ENCODE measurements around the gene GSK3A. TPM values are rescaled to one million over a fixed set of nuclear protein-coding genes. Genes with fewer than 3 reads are reported as not detected.

The GSK3A gene
- total RNA-seq, 4 donors from 2014 or later: 24.7 to 34.5 (median 28.3) TPM

GRCh38 chr19:42250183-42250665 is 7.8 kb upstream of the GSK3A start:
- WGBS, 2 donors: 3 to 33% methylated on average over 10 to 15 of the region's 15 CpGs
- peak overlapping the region in 2 of 4 donors; percentile 16 to 88 for H3K4me3 ChIP-seq
- H3K4me1 ChIP-seq: peaks cover 0 to 78% (median 52%) of the 10 kb centered on the region in 4 donors
- DNase-seq (ENCODE audit: low spot score in 2 of 2): no peak
- peaks cover 0 to 34% (median 0%) of the 10 kb centered on the region in 3 donors for H3K36me3 ChIP-seq
- H3K27me3 ChIP-seq: no peaks in the 10 kb centered on the region
- TF ChIP-seq EP300 (IDR thresholded peaks at IDR 0.05) (no peak), POLR2A (IDR thresholded peaks at IDR 0.05) (no peak), CTCF (IDR thresholded peaks at IDR 0.05) (no peak)
- H3K27ac ChIP-seq: peak overlapping the region; percentile 98 to 100 (median 100)
- H3K9me3 ChIP-seq: no peaks in the 10 kb centered on the region

- H3K9me3 ChIP-seq: no peaks in the 10 kb centered on the region
- no peak for DNase-seq (ENCODE audit: low spot score in 2 of 2)
- 60 to 63% methylated on average over 5 to 6 of the region's 6 CpGs for WGBS, 2 donors
- H3K4me3 ChIP-seq: no peak overlapping the region
- H3K27me3 ChIP-seq: no peaks in the 10 kb centered on the region
- H3K36me3 ChIP-seq: peaks cover 0 to 34% (median 0%) of the 10 kb centered on the region in 3 donors
- peaks cover 0 to 82% (median 57%) of the 10 kb centered on the region in 4 donors for H3K4me1 ChIP-seq
- peak overlapping the region; percentile 98 to 100 (median 100) for H3K27ac ChIP-seq
- TF ChIP-seq POLR2A (IDR thresholded peaks at IDR 0.05) (no peak), EP300 (IDR thresholded peaks at IDR 0.05) (no peak), CTCF (IDR thresholded peaks at IDR 0.05) (no peak)
Observed at GRCh38 chr19:42249769-42250168, 7.4 kb upstream of the GSK3A start.

GRCh38 chr19:42249149-42249750 is 6.8 kb upstream of the GSK3A start:
- Histone ChIP-seq H3K27me3 (no peaks in the 10 kb centered on the region), H3K4me3 (no peak overlapping the region), H3K27ac (peak overlapping the region; percentile 33 to 100 (median 100)), H3K36me3 (peaks cover 0 to 34% (median 0%) of the 10 kb centered on the region in 3 donors), H3K9me3 (no peaks in the 10 kb centered on the region), H3K4me1 (peaks cover 0 to 83% (median 57%) of the 10 kb centered on the region in 4 donors)
- 68 to 72% methylated on average over 33 to 36 of the region's 36 CpGs for WGBS, 2 donors
- DNase-seq (ENCODE audit: low spot score in 2 of 2): no peak
- TF ChIP-seq CTCF (IDR thresholded peaks at IDR 0.05) (no peak), EP300 (IDR thresholded peaks at IDR 0.05) (no peak), POLR2A (IDR thresholded peaks at IDR 0.05) (no peak)

- Histone ChIP-seq H3K4me3 (no peak overlapping the region), H3K27ac (peak overlapping the region; percentile 33 to 100 (median 100)), H3K36me3 (peaks cover 0 to 34% (median 0%) of the 10 kb centered on the region in 3 donors), H3K4me1 (peaks cover 0 to 90% (median 64%) of the 10 kb centered on the region in 4 donors), H3K27me3 (no peaks in the 10 kb centered on the region), H3K9me3 (no peaks in the 10 kb centered on the region)
- WGBS, 2 donors: 71 to 77% methylated on average over 34 to 37 of the region's 41 CpGs
- no peak for DNase-seq (ENCODE audit: low spot score in 2 of 2)
- TF ChIP-seq EP300 (IDR thresholded peaks at IDR 0.05) (peak in 1 of 2 donors; percentile 3), POLR2A (IDR thresholded peaks at IDR 0.05) (no peak)
Observed at GRCh38 chr19:42248270-42249148, 6.1 kb upstream of the GSK3A start.

GRCh38 chr19:42247640-42248199 is 5.3 kb upstream of the GSK3A start:
- 74 to 76% methylated on average over 5 to 6 of the region's 6 CpGs for WGBS, 2 donors
- no peak for TF ChIP-seq POLR2A (IDR thresholded peaks at IDR 0.05)
- TF ChIP-seq CTCF (IDR thresholded peaks at IDR 0.05): no peak
- TF ChIP-seq EP300 (IDR thresholded peaks at IDR 0.05): no peak
- peaks cover 0 to 90% (median 64%) of the 10 kb centered on the region in 4 donors for H3K4me1 ChIP-seq
- H3K27ac ChIP-seq: peak overlapping the region in 3 of 4 donors; percentile 100
- H3K4me3 ChIP-seq: no peak overlapping the region
- DNase-seq (ENCODE audit: low spot score in 2 of 2): no peak
- no peaks in the 10 kb centered on the region for H3K9me3 ChIP-seq
- H3K27me3 ChIP-seq: no peaks in the 10 kb centered on the region
- peaks cover 0 to 34% (median 0%) of the 10 kb centered on the region in 3 donors for H3K36me3 ChIP-seq
